ENCODE measurements around the gene WDR27.

The WDR27 gene

GRCh38 chr6:169577236-169577635, 124.6 kb downstream of the WDR27 start:
- no peaks in the 10 kb centered on the region for H3K27me3 ChIP-seq (ENCODE audit: insufficient read depth, low read length, poor library complexity)
- no peak overlapping the region for H2BK15ac ChIP-seq (replicated peaks; ENCODE audit: low read depth)
- H3K79me2 ChIP-seq (ENCODE audit: control insufficient read depth, insufficient read depth, low read length), result no peaks in the 10 kb centered on the region
- H3K4ac ChIP-seq (ENCODE audit: low read depth, low read length), result no peak overlapping the region
- no peak overlapping the region for H4K5ac ChIP-seq (ENCODE audit: low read length)
- no peak overlapping the region for H3K18ac ChIP-seq (ENCODE audit: low read length)
- WGBS (ENCODE audit: extremely low coverage, insufficient coverage, low lambda C conversion rate), result no CpG with 5 or more reads among the region's 38 CpGs
- no peak overlapping the region for H3K27ac ChIP-seq (ENCODE audit: low read depth, low read length)
- DNase-seq, result no peak
- H3K36me3 ChIP-seq (ENCODE audit: control insufficient read depth, insufficient read depth, low read length), result no peaks in the 10 kb centered on the region
- H3K4me3 ChIP-seq (ENCODE audit: low read length), result no peak overlapping the region
- H3K4me2 ChIP-seq (ENCODE audit: low read length), result no peak overlapping the region
- no peaks in the 10 kb centered on the region for H3K4me1 ChIP-seq (ENCODE audit: control insufficient read depth, low read depth, low read length)
- H2BK5ac ChIP-seq (ENCODE audit: low read length), result no peak overlapping the region
- H3K23ac ChIP-seq (ENCODE audit: low read length), result no peak overlapping the region
- no peak overlapping the region for H3K9ac ChIP-seq (ENCODE audit: low read length)
- H4K8ac ChIP-seq (ENCODE audit: low read depth, low read length), result no peak overlapping the region
- H2AK5ac ChIP-seq (ENCODE audit: low read length), result no peak overlapping the region
- H3K79me1 ChIP-seq (ENCODE audit: low read length), result no peaks in the 10 kb centered on the region
- no peak overlapping the region for H2BK120ac ChIP-seq (ENCODE audit: low read depth, low read length)
- no peak overlapping the region for H3K56ac ChIP-seq (ENCODE audit: low read length)

GRCh38 chr6:169575821-169576220, 126.0 kb downstream of the WDR27 start:
- H2BK15ac ChIP-seq (replicated peaks; ENCODE audit: low read depth), result no peak overlapping the region
- no peak overlapping the region for H2BK5ac ChIP-seq (ENCODE audit: low read length)
- no peaks in the 10 kb centered on the region for H3K79me1 ChIP-seq (ENCODE audit: low read length)
- H2BK120ac ChIP-seq (ENCODE audit: low read depth, low read length), result no peak overlapping the region
- no peak overlapping the region for H3K4me3 ChIP-seq (ENCODE audit: low read length)
- H3K36me3 ChIP-seq (ENCODE audit: control insufficient read depth, insufficient read depth, low read length), result no peaks in the 10 kb centered on the region
- H3K18ac ChIP-seq (ENCODE audit: low read length), result no peak overlapping the region
- H3K9ac ChIP-seq (ENCODE audit: low read length), result no peak overlapping the region
- no peak for DNase-seq
- H2AK5ac ChIP-seq (ENCODE audit: low read length), result no peak overlapping the region
- no peak overlapping the region for H4K5ac ChIP-seq (ENCODE audit: low read length)
- no CpG with 5 or more reads among the region's 5 CpGs for WGBS (ENCODE audit: extremely low coverage, insufficient coverage, low lambda C conversion rate)
- no peak overlapping the region for H3K4ac ChIP-seq (ENCODE audit: low read depth, low read length)
- H3K79me2 ChIP-seq (ENCODE audit: control insufficient read depth, insufficient read depth, low read length), result no peaks in the 10 kb centered on the region
- H3K56ac ChIP-seq (ENCODE audit: low read length), result no peak overlapping the region
- no peak overlapping the region for H3K23ac ChIP-seq (ENCODE audit: low read length)
- H3K27ac ChIP-seq (ENCODE audit: low read depth, low read length), result no peak overlapping the region
- H3K27me3 ChIP-seq (ENCODE audit: insufficient read depth, low read length, poor library complexity), result no peaks in the 10 kb centered on the region
- H3K4me1 ChIP-seq (ENCODE audit: control insufficient read depth, low read depth, low read length), result no peaks in the 10 kb centered on the region
- H3K4me2 ChIP-seq (ENCODE audit: low read length), result no peak overlapping the region
- no peak overlapping the region for H4K8ac ChIP-seq (ENCODE audit: low read depth, low read length)

DNA sequence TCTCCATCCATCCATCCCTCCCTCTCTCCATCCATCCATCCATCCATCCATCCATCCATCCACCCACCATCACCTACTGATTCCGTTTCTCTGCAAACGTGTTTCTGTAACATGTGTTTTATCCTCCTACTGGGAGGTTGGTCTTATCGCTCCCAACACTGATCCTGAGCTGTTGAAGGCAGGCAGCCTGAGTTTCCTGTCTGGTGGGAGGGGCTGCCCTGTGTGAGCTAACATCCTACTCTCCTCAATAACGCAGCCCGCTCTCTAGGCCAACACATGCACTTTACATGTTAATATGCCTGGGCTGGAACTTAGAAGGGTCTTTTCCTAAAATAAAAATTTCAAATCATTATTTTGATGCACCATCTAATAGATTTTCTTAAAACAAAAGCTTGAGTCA, 126.5 kb downstream of the WDR27 start:
- no peaks in the 10 kb centered on the region for H3K79me2 ChIP-seq (ENCODE audit: control insufficient read depth, insufficient read depth, low read length)
- H3K9ac ChIP-seq (ENCODE audit: low read length), result no peak overlapping the region
- H2BK15ac ChIP-seq (replicated peaks; ENCODE audit: low read depth), result no peak overlapping the region
- H3K23ac ChIP-seq (ENCODE audit: low read length), result no peak overlapping the region
- no peak for DNase-seq
- H3K18ac ChIP-seq (ENCODE audit: low read length), result no peak overlapping the region
- no peak overlapping the region for H3K56ac ChIP-seq (ENCODE audit: low read length)
- H2BK120ac ChIP-seq (ENCODE audit: low read depth, low read length), result no peak overlapping the region
- no peaks in the 10 kb centered on the region for H3K36me3 ChIP-seq (ENCODE audit: control insufficient read depth, insufficient read depth, low read length)
- H3K27ac ChIP-seq (ENCODE audit: low read depth, low read length), result no peak overlapping the region
- H4K8ac ChIP-seq (ENCODE audit: low read depth, low read length), result no peak overlapping the region
- no CpG with 5 or more reads among the region's 5 CpGs for WGBS (ENCODE audit: extremely low coverage, insufficient coverage, low lambda C conversion rate)
- no peaks in the 10 kb centered on the region for H3K27me3 ChIP-seq (ENCODE audit: insufficient read depth, low read length, poor library complexity)
- H3K4ac ChIP-seq (ENCODE audit: low read depth, low read length), result no peak overlapping the region
- H3K79me1 ChIP-seq (ENCODE audit: low read length), result no peaks in the 10 kb centered on the region
- no peak overlapping the region for H3K4me2 ChIP-seq (ENCODE audit: low read length)
- H4K5ac ChIP-seq (ENCODE audit: low read length), result no peak overlapping the region
- no peak overlapping the region for H2BK5ac ChIP-seq (ENCODE audit: low read length)
- no peak overlapping the region for H2AK5ac ChIP-seq (ENCODE audit: low read length)
- H3K4me1 ChIP-seq (ENCODE audit: control insufficient read depth, low read depth, low read length), result no peaks in the 10 kb centered on the region
- H3K4me3 ChIP-seq (ENCODE audit: low read length), result no peak overlapping the region

DNA sequence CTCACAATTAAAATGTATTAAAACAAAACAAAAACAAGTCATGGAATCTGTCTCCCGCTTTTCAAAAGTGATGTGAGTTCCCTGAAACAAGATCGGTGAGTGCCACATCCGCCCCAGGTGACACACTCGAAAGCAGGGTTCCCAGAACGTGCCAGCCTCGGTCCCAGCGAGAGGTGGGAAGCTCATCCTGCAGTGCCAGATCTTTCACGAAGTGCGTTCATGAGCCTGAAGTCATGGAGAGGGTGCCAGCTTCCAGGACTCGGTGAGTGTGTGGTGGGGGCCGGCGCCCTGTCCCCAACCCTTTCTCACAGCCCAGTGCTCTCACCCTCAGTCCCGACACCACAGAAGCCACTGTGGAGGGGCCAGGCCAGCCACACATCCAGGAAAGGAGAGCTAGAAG, 127.4 kb downstream of the WDR27 start:
- Histone ChIP-seq H3K79me2 (ENCODE audit: control insufficient read depth, insufficient read depth, low read length) (no peaks in the 10 kb centered on the region), H3K9ac (ENCODE audit: low read length) (no peak overlapping the region), H3K18ac (ENCODE audit: low read length) (no peak overlapping the region), H3K23ac (ENCODE audit: low read length) (no peak overlapping the region), H4K5ac (ENCODE audit: low read length) (no peak overlapping the region), H3K4me2 (ENCODE audit: low read length) (no peak overlapping the region), H3K27ac (ENCODE audit: low read depth, low read length) (no peak overlapping the region), H2BK120ac (ENCODE audit: low read depth, low read length) (no peak overlapping the region), H4K8ac (ENCODE audit: low read depth, low read length) (no peak overlapping the region), H2BK5ac (ENCODE audit: low read length) (no peak overlapping the region), H3K79me1 (ENCODE audit: low read length) (no peaks in the 10 kb centered on the region), H3K4me1 (ENCODE audit: control insufficient read depth, low read depth, low read length) (no peaks in the 10 kb centered on the region), H3K56ac (ENCODE audit: low read length) (no peak overlapping the region), H3K27me3 (ENCODE audit: insufficient read depth, low read length, poor library complexity) (no peaks in the 10 kb centered on the region), H3K4me3 (ENCODE audit: low read length) (no peak overlapping the region), H2AK5ac (ENCODE audit: low read length) (no peak overlapping the region), H3K4ac (ENCODE audit: low read depth, low read length) (no peak overlapping the region), H3K36me3 (ENCODE audit: control insufficient read depth, insufficient read depth, low read length) (no peaks in the 10 kb centered on the region), H2BK15ac (replicated peaks; ENCODE audit: low read depth) (no peak overlapping the region)
- WGBS (ENCODE audit: extremely low coverage, insufficient coverage, low lambda C conversion rate), result no CpG with 5 or more reads among the region's 13 CpGs
- DNase-seq, result no peak

GRCh38 chr6:169573883-169574282, 127.9 kb downstream of the WDR27 start:
- no peak overlapping the region for H3K4ac ChIP-seq (ENCODE audit: low read depth, low read length)
- H3K79me1 ChIP-seq (ENCODE audit: low read length), result no peaks in the 10 kb centered on the region
- no peaks in the 10 kb centered on the region for H3K36me3 ChIP-seq (ENCODE audit: control insufficient read depth, insufficient read depth, low read length)
- H2AK5ac ChIP-seq (ENCODE audit: low read length), result no peak overlapping the region
- no peak overlapping the region for H2BK120ac ChIP-seq (ENCODE audit: low read depth, low read length)
- H3K18ac ChIP-seq (ENCODE audit: low read length), result no peak overlapping the region
- no peak overlapping the region for H2BK15ac ChIP-seq (replicated peaks; ENCODE audit: low read depth)
- H3K4me3 ChIP-seq (ENCODE audit: low read length), result no peak overlapping the region
- no peak overlapping the region for H4K5ac ChIP-seq (ENCODE audit: low read length)
- H3K4me1 ChIP-seq (ENCODE audit: control insufficient read depth, low read depth, low read length), result no peaks in the 10 kb centered on the region
- no peak for DNase-seq
- H3K79me2 ChIP-seq (ENCODE audit: control insufficient read depth, insufficient read depth, low read length), result no peaks in the 10 kb centered on the region
- H3K9ac ChIP-seq (ENCODE audit: low read length), result no peak overlapping the region
- no peaks in the 10 kb centered on the region for H3K27me3 ChIP-seq (ENCODE audit: insufficient read depth, low read length, poor library complexity)
- H3K23ac ChIP-seq (ENCODE audit: low read length), result no peak overlapping the region
- no CpG with 5 or more reads among the region's 5 CpGs for WGBS (ENCODE audit: extremely low coverage, insufficient coverage, low lambda C conversion rate)
- H3K27ac ChIP-seq (ENCODE audit: low read depth, low read length), result no peak overlapping the region
- H4K8ac ChIP-seq (ENCODE audit: low read depth, low read length), result no peak overlapping the region
- H3K4me2 ChIP-seq (ENCODE audit: low read length), result no peak overlapping the region
- H3K56ac ChIP-seq (ENCODE audit: low read length), result no peak overlapping the region
- no peak overlapping the region for H2BK5ac ChIP-seq (ENCODE audit: low read length)

DNA sequence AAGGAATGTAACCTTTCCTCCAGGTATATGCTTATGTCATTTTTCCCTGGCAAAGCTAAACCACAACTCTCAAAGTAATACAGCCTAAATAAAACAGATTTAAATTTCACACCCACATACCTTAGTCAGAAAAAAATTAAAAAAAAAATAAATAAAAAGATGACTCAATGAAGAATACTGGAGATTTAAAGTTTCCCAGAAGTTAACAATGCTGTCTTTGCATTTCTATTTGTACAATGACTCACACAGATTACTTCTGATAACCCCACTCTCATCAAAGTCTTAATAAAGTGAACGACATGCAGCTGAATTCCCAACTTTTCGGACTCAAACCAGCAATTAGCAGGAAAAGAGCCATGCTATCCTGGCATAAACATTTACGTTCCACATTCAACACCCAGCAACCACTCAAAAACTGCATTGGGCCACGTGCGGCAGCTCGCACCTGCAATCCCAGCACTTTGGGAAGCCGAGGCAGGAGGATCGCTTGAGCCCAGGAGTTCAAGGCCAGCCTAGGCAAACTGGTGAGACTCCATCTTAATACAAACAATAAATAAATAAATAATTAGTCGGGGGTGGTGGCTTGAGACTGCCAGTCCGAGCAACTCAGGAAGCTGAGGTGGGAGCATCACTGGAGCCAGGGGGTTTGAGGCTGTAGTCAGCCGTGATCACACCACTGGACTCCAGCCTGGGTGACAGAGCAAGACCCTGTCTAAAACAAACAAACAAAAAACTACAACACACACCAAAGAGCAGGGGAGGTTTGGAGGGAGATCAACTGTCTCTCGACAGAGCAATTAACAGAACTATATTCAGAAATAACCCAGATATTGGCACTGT, 130.5 kb downstream of the WDR27 start:
- no peak overlapping the region for H2BK120ac ChIP-seq (ENCODE audit: low read depth, low read length)
- H3K18ac ChIP-seq (ENCODE audit: low read length), result no peak overlapping the region
- no CpG with 5 or more reads among the region's 12 CpGs for WGBS (ENCODE audit: extremely low coverage, insufficient coverage, low lambda C conversion rate)
- H3K4me3 ChIP-seq (ENCODE audit: low read length), result no peak overlapping the region
- no peaks in the 10 kb centered on the region for H3K4me1 ChIP-seq (ENCODE audit: control insufficient read depth, low read depth, low read length)
- no peak overlapping the region for H3K23ac ChIP-seq (ENCODE audit: low read length)
- no peak overlapping the region for H2BK5ac ChIP-seq (ENCODE audit: low read length)
- no peak for DNase-seq
- H3K56ac ChIP-seq (ENCODE audit: low read length), result no peak overlapping the region
- H4K5ac ChIP-seq (ENCODE audit: low read length), result no peak overlapping the region
- H3K79me2 ChIP-seq (ENCODE audit: control insufficient read depth, insufficient read depth, low read length), result no peaks in the 10 kb centered on the region
- H4K8ac ChIP-seq (ENCODE audit: low read depth, low read length), result no peak overlapping the region
- no peak overlapping the region for H3K4me2 ChIP-seq (ENCODE audit: low read length)
- H2AK5ac ChIP-seq (ENCODE audit: low read length), result no peak overlapping the region
- no peak overlapping the region for H2BK15ac ChIP-seq (replicated peaks; ENCODE audit: low read depth)
- no peaks in the 10 kb centered on the region for H3K36me3 ChIP-seq (ENCODE audit: control insufficient read depth, insufficient read depth, low read length)
- H3K4ac ChIP-seq (ENCODE audit: low read depth, low read length), result no peak overlapping the region
- H3K9ac ChIP-seq (ENCODE audit: low read length), result no peak overlapping the region
- no peaks in the 10 kb centered on the region for H3K79me1 ChIP-seq (ENCODE audit: low read length)
- H3K27ac ChIP-seq (ENCODE audit: low read depth, low read length), result no peak overlapping the region
- H3K27me3 ChIP-seq (ENCODE audit: insufficient read depth, low read length, poor library complexity), result no peaks in the 10 kb centered on the region
